ENCODE measurements around the gene F13A1. TPM values are rescaled to one million over a fixed set of nuclear protein-coding genes. Genes with fewer than 3 reads are reported as not detected.

Gene F13A1
- polyA plus RNA-seq, 2 of the 4 experiments (the other 2 are of a cell fraction), result not detected

DNA sequence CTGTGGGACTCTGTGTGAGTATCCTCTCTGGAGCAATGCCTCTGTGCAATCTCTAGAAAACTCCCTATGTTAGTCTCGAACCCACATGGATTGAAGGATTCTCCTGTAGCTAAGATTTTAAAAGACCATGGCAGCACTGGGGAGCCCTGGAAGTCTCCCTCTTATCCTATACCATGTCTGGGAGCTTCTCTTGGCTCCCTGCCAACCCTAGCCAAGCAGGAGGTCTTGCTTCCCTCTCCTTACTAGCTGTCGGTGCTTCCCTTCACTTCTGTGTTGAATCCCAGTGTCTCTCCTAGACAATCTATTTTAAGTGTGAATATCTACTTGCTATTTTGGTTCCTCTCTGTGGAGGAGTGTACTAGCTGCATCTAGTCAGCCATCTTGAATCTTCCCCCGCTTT is 195.0 kb downstream of the F13A1 start:
- WGBS (ENCODE audit: missing lambda C conversion rate), result 30% methylated on average over 3 of the region's 3 CpGs
- Histone ChIP-seq H3K4me2 (no peak overlapping the region), H3K27ac (no peak overlapping the region), H3K4me3 (no peak overlapping the region), H3K9me3 (no peaks in the 10 kb centered on the region), H3K4me1 (no peaks in the 10 kb centered on the region)
- ChIA-PET CTCF (no interaction called here), POLR2A (no interaction called here)
- DNase-seq (ENCODE audit: low read depth in 1 of 2, low spot score in 1 of 2) (no peak), ATAC-seq (no peak), FAIRE-seq (no peak)
- no peak for TF ChIP-seq PHF8 (IDR thresholded peaks at IDR 0.05; ENCODE audit: borderline replicate concordance, low read depth)
- TF ChIP-seq, protein P1, sequence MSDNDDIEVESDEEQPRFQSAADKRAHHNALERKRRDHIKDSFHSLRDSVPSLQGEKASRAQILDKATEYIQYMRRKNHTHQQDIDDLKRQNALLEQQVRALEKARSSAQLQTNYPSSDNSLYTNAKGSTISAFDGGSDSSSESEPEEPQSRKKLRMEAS (IDR thresholded peaks at IDR 0.05), result no peak
- TF ChIP-seq, protein P2, sequence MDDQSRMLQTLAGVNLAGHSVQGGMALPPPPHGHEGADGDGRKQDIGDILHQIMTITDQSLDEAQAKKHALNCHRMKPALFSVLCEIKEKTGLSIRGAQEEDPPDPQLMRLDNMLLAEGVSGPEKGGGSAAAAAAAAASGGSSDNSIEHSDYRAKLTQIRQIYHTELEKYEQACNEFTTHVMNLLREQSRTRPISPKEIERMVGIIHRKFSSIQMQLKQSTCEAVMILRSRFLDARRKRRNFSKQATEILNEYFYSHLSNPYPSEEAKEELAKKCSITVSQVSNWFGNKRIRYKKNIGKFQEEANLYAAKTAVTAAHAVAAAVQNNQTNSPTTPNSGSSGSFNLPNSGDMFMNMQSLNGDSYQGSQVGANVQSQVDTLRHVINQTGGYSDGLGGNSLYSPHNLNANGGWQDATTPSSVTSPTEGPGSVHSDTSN (IDR thresholded peaks at IDR 0.05), result no peak
- TF ChIP-seq CHD4 (IDR thresholded peaks at IDR 0.05; ENCODE audit: borderline replicate concordance), result no peak
- TF ChIP-seq EHF (CRISPR knock-in tag; IDR thresholded peaks at IDR 0.05), result no peak
- TF ChIP-seq, protein P3, sequence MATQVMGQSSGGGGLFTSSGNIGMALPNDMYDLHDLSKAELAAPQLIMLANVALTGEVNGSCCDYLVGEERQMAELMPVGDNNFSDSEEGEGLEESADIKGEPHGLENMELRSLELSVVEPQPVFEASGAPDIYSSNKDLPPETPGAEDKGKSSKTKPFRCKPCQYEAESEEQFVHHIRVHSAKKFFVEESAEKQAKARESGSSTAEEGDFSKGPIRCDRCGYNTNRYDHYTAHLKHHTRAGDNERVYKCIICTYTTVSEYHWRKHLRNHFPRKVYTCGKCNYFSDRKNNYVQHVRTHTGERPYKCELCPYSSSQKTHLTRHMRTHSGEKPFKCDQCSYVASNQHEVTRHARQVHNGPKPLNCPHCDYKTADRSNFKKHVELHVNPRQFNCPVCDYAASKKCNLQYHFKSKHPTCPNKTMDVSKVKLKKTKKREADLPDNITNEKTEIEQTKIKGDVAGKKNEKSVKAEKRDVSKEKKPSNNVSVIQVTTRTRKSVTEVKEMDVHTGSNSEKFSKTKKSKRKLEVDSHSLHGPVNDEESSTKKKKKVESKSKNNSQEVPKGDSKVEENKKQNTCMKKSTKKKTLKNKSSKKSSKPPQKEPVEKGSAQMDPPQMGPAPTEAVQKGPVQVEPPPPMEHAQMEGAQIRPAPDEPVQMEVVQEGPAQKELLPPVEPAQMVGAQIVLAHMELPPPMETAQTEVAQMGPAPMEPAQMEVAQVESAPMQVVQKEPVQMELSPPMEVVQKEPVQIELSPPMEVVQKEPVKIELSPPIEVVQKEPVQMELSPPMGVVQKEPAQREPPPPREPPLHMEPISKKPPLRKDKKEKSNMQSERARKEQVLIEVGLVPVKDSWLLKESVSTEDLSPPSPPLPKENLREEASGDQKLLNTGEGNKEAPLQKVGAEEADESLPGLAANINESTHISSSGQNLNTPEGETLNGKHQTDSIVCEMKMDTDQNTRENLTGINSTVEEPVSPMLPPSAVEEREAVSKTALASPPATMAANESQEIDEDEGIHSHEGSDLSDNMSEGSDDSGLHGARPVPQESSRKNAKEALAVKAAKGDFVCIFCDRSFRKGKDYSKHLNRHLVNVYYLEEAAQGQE (IDR thresholded peaks at IDR 0.05), result no peak
- TF ChIP-seq NFE2L2 (conservative IDR thresholded peaks at IDR 0.05; ENCODE audit: low read length), result no peak
- no peak for TF ChIP-seq ZSCAN20 (CRISPR knock-in tag; IDR thresholded peaks at IDR 0.05)
- no peak for TF ChIP-seq RNF2 (IDR thresholded peaks at IDR 0.05; ENCODE audit: borderline replicate concordance, low read depth)

DNA sequence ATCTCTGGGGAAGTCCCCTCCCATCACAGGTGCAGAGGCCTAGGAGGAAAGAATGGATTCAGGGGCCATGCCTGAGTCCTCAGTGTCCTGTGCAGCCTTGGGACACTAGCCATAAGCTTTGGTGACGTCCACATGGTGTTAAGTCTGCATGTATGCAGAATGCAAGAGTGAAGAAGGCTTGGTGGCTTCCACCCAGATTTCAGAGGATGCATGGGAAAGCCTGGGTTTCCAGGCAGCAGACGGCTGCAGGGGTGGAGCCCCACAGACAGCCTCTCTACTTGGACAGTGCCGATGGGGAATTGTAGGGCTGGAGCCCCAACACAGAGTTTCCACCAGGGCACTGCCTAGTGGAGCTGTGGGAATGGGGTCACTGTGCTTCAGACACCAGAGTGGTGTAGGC is 196.7 kb downstream of the F13A1 start:
- Histone ChIP-seq H3K4me2 (no peak overlapping the region), H3K27ac (no peak overlapping the region), H3K4me3 (no peak overlapping the region), H3K4me1 (no peaks in the 10 kb centered on the region), H3K9me3 (no peaks in the 10 kb centered on the region)
- DNase-seq (ENCODE audit: low read depth in 1 of 2, low spot score in 1 of 2), result no peak
- CTCF ChIA-PET, result no interaction called here
- TF ChIP-seq MAFK (IDR thresholded peaks at IDR 0.05; ENCODE audit: partially characterized antibody), result no peak
- no peak for TF ChIP-seq GATA3 (IDR thresholded peaks at IDR 0.05; ENCODE audit: borderline replicate concordance)
- no CpG with 5 or more reads among the region's 3 CpGs for WGBS (ENCODE audit: missing lambda C conversion rate)
- ATAC-seq, result no peak
- POLR2A ChIA-PET, result interaction anchor here (0.6 kb wide), 1 partner anchor 474 kb away, joined by 3 read pairs; no protein-coding TSS in a partner anchor
- no peak for FAIRE-seq

DNA sequence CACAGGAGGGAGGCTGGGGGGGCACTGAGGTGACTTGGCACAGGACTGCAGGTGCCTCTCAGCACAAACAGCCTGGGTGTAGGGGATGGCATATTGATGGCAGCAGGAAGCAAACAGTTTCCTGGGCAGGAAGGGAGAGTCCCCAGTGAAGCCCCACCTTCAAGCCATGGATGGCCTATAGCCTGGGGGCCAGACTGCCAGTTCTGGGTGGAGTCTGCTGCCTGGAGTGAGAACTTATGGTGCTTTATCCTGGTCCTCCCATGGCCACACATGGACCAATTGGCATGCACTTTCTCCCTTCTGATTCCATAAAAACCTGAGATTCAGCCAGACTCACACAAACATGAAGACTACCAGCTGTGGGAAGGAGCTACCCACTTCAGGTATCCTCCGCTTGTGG is 198.5 kb downstream of the F13A1 start:
- POLR2A ChIA-PET, result no interaction called here

DNA sequence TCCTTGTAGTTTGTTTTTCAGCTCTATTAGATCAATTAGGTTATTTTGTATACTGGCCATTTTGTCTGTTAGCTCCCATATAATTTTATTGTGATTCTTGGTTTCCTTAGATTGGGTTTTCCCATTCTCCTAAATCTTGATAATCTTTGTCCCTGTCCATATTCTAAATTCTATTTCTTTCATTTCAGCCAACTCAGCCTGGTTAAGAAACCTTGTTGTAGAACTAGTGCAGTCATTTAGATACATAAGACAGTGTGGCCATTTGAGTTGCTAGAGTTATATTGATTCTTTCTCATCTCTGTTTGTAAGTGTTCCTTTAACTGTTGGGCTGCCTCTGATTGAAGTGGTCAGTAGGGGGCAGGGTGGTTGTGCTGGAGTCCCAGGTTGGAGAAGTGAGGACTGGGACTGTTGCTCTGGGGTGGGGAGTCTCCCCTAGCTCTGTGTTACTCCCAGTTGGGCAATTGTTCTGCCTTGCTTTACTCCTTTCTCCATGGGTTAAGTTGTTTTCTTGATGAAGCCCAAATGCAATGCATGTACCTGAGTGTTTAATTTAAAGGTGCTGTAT is 214.9 kb downstream of the F13A1 start:
- ChIA-PET CTCF (no interaction called here), POLR2A (no interaction called here)
- FAIRE-seq, result no peak
- no peak for TF ChIP-seq EHMT2 (IDR thresholded peaks at IDR 0.05; ENCODE audit: low read depth)
- no peak for TF ChIP-seq MYC (IDR thresholded peaks at IDR 0.05; ENCODE audit: borderline replicate concordance, low read length)
- TF ChIP-seq FOSB (CRISPR knock-in tag; IDR thresholded peaks at IDR 0.05), result no peak
- no peak for TF ChIP-seq FOXS1 (CRISPR knock-in tag; IDR thresholded peaks at IDR 0.05)
- no peak for TF ChIP-seq ZNF302 (CRISPR knock-in tag; IDR thresholded peaks at IDR 0.05)
- no peak for TF ChIP-seq NFE2L2 (conservative IDR thresholded peaks at IDR 0.05; ENCODE audit: low read length)
- TF ChIP-seq, protein P4, sequence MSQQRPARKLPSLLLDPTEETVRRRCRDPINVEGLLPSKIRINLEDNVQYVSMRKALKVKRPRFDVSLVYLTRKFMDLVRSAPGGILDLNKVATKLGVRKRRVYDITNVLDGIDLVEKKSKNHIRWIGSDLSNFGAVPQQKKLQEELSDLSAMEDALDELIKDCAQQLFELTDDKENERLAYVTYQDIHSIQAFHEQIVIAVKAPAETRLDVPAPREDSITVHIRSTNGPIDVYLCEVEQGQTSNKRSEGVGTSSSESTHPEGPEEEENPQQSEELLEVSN (IDR thresholded peaks at IDR 0.05; ENCODE audit: borderline replicate concordance, low read depth), result no peak
- no peak for TF ChIP-seq KDM1A (IDR thresholded peaks at IDR 0.05; ENCODE audit: low read depth)
- TF ChIP-seq ZSCAN20 (CRISPR knock-in tag; IDR thresholded peaks at IDR 0.05), result no peak
- H3K9me3 ChIP-seq, result no peaks in the 10 kb centered on the region
- H3K4me2 ChIP-seq, result no peak overlapping the region
- H3K27ac ChIP-seq, result no peak overlapping the region
- no peaks in the 10 kb centered on the region for H3K4me1 ChIP-seq
- peak in 1 of 2 experiments; percentile 4 for DNase-seq (ENCODE audit: low read depth in 1 of 2, low spot score in 1 of 2)
- H3K4me3 ChIP-seq, result no peak overlapping the region
- no peak for ATAC-seq

More for the DNA sequence above, 198.5 kb downstream of the F13A1 start:
- ATAC-seq (no peak), DNase-seq (ENCODE audit: low read depth in 1 of 2, low spot score in 1 of 2) (no peak), FAIRE-seq (no peak)
- no CpG with 5 or more reads among the region's 1 CpG for WGBS (ENCODE audit: missing lambda C conversion rate)
- Histone ChIP-seq H3K27ac (no peak overlapping the region), H3K4me2 (no peak overlapping the region), H3K4me1 (no peaks in the 10 kb centered on the region), H3K9me3 (no peaks in the 10 kb centered on the region), H3K4me3 (no peak overlapping the region)
- CTCF ChIA-PET, result interaction anchor here (1.2 kb wide), 1 partner anchor 10 kb away, joined by 11 read pairs; no protein-coding TSS in a partner anchor
- TF ChIP-seq CHD2 (IDR thresholded peaks at IDR 0.05; ENCODE audit: low read length, partially characterized antibody) (no peak), FOSL2 (IDR thresholded peaks at IDR 0.05) (no peak), FOSL2 (CRISPR knock-in tag; IDR thresholded peaks at IDR 0.05) (no peak)
